Measurements from ENCODE around the gene SDHAF3.
"Not testable (repeated sequence)": the region's sequence is repeated elsewhere in the genome, so short reads cannot be mapped to it uniquely, and the experiment has no call there.

The SDHAF3 gene

GRCh38 chr7:97138830-97139229, 21.3 kb downstream of the SDHAF3 start:
- no peak for DNase-seq
- Histone ChIP-seq H3K36me3 (no peaks in the 10 kb centered on the region; the same call in none of the 2 replicates), H3K9me3 (no peaks in the 10 kb centered on the region), H3K4me3 (ENCODE audit: low read depth, low read length) (no peak overlapping the region), H3K4me1 (no peaks in the 10 kb centered on the region), H3K27me3 (no peaks in the 10 kb centered on the region)
- no peak for TF ChIP-seq CTCF (IDR thresholded peaks at IDR 0.05; ENCODE audit: low read depth, low read length)

GRCh38 chr7:97145068-97145467, 27.6 kb downstream of the SDHAF3 start:
- TF ChIP-seq CTCF (IDR thresholded peaks at IDR 0.05; ENCODE audit: low read depth, low read length): peak; percentile 37; the same call in 1 of the 2 replicates
- no peaks in the 10 kb centered on the region for H3K9me3 ChIP-seq
- H3K27me3 ChIP-seq: no peaks in the 10 kb centered on the region
- no peaks in the 10 kb centered on the region for H3K36me3 ChIP-seq
- H3K4me1 ChIP-seq: no peaks in the 10 kb centered on the region
- H3K4me3 ChIP-seq (ENCODE audit: low read depth, low read length): no peak overlapping the region
- DNase-seq: no peak

- Histone ChIP-seq H3K36me3 (no peaks in the 10 kb centered on the region), H3K4me1 (no peaks in the 10 kb centered on the region), H3K27me3 (no peaks in the 10 kb centered on the region), H3K9me3 (no peaks in the 10 kb centered on the region), H3K4me3 (ENCODE audit: low read depth, low read length) (no peak overlapping the region)
- no peak for DNase-seq
- no peak for TF ChIP-seq CTCF (IDR thresholded peaks at IDR 0.05; ENCODE audit: low read depth, low read length)
These were observed 32.3 kb downstream of the SDHAF3 start for GRCh38 chr7:97149843-97150242.

GRCh38 chr7:97155897-97156418, 38.5 kb downstream of the SDHAF3 start:
- Histone ChIP-seq H3K27me3 (no peaks in the 10 kb centered on the region), H3K4me1 (no peaks in the 10 kb centered on the region), H3K9me3 (no peaks in the 10 kb centered on the region), H3K4me3 (ENCODE audit: low read depth, low read length) (no peak overlapping the region), H3K36me3 (no peaks in the 10 kb centered on the region)
- DNase-seq: no peak
- no peak for TF ChIP-seq CTCF (IDR thresholded peaks at IDR 0.05; ENCODE audit: low read depth, low read length)

- H3K36me3 ChIP-seq; DNase-seq; H3K27me3 ChIP-seq; H3K4me1 ChIP-seq; H3K4me3 ChIP-seq (ENCODE audit: low read depth, low read length); H3K9me3 ChIP-seq: not testable (repeated sequence)
These were observed 42.5 kb downstream of the SDHAF3 start for GRCh38 chr7:97159984-97160383.

GRCh38 chr7:97161609-97162008, 44.1 kb downstream of the SDHAF3 start:
- not testable (repeated sequence) for DNase-seq; H3K27me3 ChIP-seq; H3K4me3 ChIP-seq (ENCODE audit: low read depth, low read length); H3K4me1 ChIP-seq; H3K36me3 ChIP-seq; H3K9me3 ChIP-seq

- Histone ChIP-seq H3K9me3 (no peaks in the 10 kb centered on the region), H3K36me3 (peaks cover 5% of the 10 kb centered on the region; the same call in 1 of the 2 replicates), H3K27me3 (no peaks in the 10 kb centered on the region), H3K4me1 (no peaks in the 10 kb centered on the region), H3K4me3 (ENCODE audit: low read depth, low read length) (no peak overlapping the region)
- no peak for DNase-seq
- no peak for TF ChIP-seq CTCF (IDR thresholded peaks at IDR 0.05; ENCODE audit: low read depth, low read length)
These were observed 48.8 kb downstream of the SDHAF3 start for GRCh38 chr7:97166308-97166707.

All from BE2C (cell line).